ENCODE data around the gene SLITRK1.

- TF ChIP-seq POLR2A (IDR thresholded peaks at IDR 0.05), result no peak
- TF ChIP-seq CTCF (IDR thresholded peaks at IDR 0.05), result no peak
- no peak for TF ChIP-seq POLR2AphosphoS5 (IDR thresholded peaks at IDR 0.05)
Observed at GRCh38 chr13:83879431-83880171, 2.7 kb downstream of the SLITRK1 start.
